Measurements from ENCODE around the gene CD63. TPM values are rescaled to one million over a fixed set of nuclear protein-coding genes. Genes with fewer than 3 reads are reported as not detected.

Gene CD63
- total RNA-seq, 1 donor from 2014 or later = 1,095 TPM

DNA sequence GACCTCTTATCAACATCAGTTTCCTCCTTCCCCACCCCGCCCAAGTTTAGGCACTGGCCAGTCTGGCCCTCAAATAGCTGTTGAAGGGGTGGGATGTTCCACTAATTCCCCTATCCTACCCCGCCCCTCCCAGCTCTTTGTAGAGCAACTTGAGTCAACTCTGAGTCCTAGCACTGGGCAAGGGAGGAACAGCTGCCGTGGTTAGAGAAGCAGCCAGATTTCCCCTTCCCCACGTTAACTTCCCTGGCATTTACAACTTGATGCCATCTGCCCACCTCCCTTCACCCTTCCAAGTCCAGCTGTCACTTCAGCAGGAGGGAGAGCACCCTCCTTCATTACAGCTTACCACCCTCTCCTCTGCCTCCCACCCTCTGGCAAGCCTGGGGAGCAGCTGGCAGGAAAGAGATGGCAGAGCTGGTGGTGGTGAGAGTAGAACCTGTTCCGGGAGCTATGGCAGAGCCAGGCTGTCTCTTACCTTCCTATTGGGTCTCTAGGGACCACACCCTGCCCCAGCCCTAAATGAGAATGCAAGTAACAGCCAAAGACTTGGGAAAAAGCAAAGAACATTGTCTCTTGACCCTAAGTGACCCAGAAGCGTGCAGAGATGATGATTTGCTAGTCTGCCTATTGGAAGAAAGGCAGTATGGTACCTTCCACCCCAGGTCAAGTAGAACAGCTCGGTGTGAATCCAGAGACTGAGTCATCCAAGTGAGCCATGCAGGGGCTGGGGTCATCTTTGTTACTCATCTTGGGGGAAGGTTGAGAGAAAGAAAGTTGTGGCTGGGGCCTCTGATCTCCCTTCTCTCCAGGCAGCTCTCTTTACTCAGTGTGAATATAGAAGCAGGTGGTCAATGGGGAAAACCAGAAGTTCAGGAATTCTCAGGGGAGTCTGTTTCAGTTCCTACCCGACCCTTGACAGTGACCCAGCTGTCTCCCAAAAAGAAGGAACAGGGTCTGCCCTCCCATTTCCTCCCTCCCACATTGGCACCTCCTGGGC, 11.5 kb downstream of the CD63 start:
- H3K4me3 ChIP-seq (ENCODE audit: low read depth, low read length) = peak overlapping the region; percentile 76
- TF ChIP-seq, protein P1, sequence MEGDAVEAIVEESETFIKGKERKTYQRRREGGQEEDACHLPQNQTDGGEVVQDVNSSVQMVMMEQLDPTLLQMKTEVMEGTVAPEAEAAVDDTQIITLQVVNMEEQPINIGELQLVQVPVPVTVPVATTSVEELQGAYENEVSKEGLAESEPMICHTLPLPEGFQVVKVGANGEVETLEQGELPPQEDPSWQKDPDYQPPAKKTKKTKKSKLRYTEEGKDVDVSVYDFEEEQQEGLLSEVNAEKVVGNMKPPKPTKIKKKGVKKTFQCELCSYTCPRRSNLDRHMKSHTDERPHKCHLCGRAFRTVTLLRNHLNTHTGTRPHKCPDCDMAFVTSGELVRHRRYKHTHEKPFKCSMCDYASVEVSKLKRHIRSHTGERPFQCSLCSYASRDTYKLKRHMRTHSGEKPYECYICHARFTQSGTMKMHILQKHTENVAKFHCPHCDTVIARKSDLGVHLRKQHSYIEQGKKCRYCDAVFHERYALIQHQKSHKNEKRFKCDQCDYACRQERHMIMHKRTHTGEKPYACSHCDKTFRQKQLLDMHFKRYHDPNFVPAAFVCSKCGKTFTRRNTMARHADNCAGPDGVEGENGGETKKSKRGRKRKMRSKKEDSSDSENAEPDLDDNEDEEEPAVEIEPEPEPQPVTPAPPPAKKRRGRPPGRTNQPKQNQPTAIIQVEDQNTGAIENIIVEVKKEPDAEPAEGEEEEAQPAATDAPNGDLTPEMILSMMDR (conservative IDR thresholded peaks at IDR 0.05; ENCODE audit: low read depth, low read length) = no peak
- no peak for DNase-seq (ENCODE audit: low read depth)

DNA sequence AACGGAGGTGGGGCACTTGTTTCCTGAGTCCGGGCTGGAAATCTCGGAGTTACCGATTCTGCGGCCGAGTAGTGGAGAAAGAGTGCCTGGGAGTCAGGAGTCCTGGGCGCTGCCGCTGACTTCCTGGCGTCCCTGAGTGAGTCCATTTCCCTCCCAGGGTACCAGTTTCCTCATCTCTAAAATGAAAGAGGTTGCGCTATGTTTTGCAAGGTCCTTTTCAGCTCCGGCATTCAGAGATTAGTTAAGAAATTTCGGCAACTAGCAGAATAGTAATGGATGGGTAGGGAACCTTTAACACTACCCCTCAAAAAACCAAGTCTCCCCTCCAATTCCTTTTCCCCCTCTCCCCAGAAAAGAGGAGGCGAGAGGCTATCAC, 12.2 kb downstream of the CD63 start:
- peak overlapping the region; percentile 76 for H3K4me3 ChIP-seq (ENCODE audit: low read depth, low read length)
- TF ChIP-seq, protein P1 (conservative IDR thresholded peaks at IDR 0.05; ENCODE audit: low read depth, low read length) = no peak

DNA sequence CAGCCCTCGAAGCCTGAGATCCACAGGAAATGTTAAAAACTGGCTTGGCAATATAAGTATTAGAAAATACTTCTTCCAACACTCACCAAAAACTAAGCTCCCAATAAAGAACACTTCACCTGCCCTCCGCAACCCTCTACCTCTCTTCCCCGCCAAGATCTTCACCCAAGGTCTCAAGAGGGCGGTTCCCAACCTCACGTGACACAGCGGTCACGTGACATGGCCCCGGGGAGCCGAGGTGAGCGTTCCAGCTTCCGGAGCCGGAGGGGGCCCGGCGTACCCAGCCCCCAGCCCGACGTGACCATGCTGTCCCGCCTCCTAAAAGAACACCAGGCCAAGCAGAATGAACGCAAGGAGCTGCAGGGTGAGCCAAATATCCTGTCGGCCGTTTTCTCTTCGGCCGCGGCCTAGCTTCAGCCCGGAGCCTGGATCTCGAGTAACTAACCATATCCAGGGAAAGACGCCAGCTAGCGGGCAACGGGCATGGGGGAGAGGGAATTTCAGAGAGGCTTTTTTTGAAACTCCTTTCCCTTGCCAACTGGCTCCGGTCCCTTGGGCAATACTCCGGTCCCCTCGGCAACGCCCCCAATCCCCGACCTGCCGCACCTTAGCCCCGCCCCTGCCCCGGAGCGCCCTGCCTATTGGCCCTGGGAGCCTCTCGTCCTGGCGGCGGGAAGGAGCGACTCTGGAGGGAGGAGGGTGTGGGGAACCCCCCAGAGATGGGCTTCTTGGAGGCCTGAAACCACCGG, 12.8 kb downstream of the CD63 start, which contains the start of gene BLOC1S1:
Gene BLOC1S1 (plus strand): TSS at position 214 of the 749 bp plus-strand sequence. CDS start 6 bp downstream, at position 220.
- TF ChIP-seq, protein P1 (conservative IDR thresholded peaks at IDR 0.05; ENCODE audit: low read depth, low read length) = peak; percentile 17
- peak within 1 kb of the TSS; percentile 76 for H3K4me3 ChIP-seq (ENCODE audit: low read depth, low read length)
- no peak for DNase-seq (ENCODE audit: low read depth)

More for the DNA sequence above, 12.2 kb downstream of the CD63 start:
- DNase-seq (ENCODE audit: low read depth) = no peak

DNA sequence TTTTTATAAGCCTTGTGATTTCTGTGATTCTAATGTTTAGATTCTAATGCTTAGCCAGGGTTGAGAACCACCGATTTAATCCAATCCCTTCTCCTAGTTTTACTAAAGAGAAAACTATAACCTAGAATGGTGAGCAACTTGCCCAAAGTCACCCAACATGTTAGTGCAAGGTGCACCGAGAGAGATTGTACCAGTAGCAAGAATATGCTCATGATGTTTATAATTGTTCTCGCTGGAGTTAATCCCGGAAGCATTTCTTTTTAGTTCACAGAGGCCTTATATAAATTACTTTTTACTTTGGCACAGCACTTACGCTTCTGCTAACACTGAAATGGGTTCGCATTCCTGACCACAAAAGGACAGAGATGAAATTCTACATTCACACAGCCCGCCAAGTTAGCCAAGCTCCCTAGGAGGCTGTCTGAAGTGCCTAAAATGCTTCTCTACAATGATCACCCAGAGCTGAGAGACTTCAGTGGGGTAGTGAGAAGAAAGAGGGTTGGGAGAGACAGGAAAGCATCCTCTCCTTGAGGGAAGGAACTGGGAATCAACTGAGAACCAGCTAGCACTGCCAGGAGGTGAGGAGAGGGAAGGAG, 13.5 kb downstream of the CD63 start:
- peak overlapping the region; percentile 76 for H3K4me3 ChIP-seq (ENCODE audit: low read depth, low read length)
- TF ChIP-seq, protein P1 (conservative IDR thresholded peaks at IDR 0.05; ENCODE audit: low read depth, low read length) = no peak
- no peak for DNase-seq (ENCODE audit: low read depth)

DNA sequence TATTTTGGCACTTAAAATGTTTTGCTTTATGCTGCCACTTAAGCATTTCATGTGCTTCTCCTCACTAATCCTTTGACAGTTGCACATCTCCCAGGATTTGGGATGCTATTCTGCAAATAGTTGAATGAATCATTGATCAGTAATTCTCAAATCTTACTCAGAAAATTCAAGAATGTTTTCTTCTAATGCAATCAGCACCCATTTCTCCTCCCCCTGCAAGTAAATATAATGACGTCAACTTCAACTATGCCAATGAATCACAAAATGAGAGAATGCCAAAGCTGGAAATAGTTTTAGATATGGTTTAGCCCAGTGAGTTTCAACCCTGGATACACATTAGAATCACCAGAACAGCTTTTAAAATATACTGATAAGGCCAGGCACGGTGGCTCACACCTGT, 15.1 kb downstream of the CD63 start:
- no peak overlapping the region for H3K4me3 ChIP-seq (ENCODE audit: low read depth, low read length)
- DNase-seq (ENCODE audit: low read depth) = no peak
- TF ChIP-seq, protein P1 (conservative IDR thresholded peaks at IDR 0.05; ENCODE audit: low read depth, low read length) = no peak

DNA sequence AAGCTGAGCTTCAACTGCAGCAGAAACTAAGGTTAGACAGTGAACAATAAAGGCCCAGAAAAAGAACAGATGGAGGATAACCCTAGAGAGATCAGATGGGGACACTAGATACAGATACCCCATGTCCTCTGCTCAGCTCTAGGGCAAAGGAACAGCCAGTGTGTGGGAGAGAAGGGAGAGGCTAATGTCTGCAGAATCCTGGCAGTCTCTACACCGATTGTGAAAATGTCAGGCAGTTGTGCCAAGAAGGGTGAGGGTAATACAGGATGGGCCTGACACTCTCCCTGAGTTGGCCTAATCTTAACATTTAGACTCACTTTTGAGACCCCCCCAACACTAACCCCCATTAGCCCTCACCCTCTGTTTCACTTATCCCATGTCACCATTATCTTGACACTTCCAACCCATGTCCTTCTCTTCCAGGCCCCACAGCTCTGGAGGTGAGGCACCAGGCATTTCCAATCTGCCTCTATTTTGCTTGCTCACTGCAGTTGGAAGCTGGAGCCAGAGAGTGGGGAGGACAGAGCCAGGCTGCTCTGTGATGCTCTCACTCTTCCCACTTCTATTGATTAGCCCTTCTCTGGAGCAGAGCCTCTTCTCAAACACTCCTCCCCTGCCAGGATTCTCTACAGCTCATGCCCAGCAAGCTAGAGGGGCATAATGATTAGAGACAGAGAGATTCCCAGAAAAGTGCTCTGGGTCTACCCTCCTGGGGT, 16.0 kb downstream of the CD63 start:
- no peak for DNase-seq (ENCODE audit: low read depth)
- no peak overlapping the region for H3K4me3 ChIP-seq (ENCODE audit: low read depth, low read length)
- TF ChIP-seq, protein P1 (conservative IDR thresholded peaks at IDR 0.05; ENCODE audit: low read depth, low read length) = no peak

All from epithelial cell of proximal tubule (primary cell).